Measurements from ENCODE around the gene JAZF1.

JAZF1 gene

GRCh38 chr7:28144266-28144665, 36.3 kb downstream of the JAZF1 start:
- Histone ChIP-seq H3K27me3 (replicated peaks; ENCODE audit: insufficient read depth, low read length) (no peaks in the 10 kb centered on the region), H3K4me1 (ENCODE audit: low read length) (peaks cover 4% of the 10 kb centered on the region; the same call in 1 of the 2 replicates), H3K4me2 (ENCODE audit: low read depth, low read length) (no peak overlapping the region), H3K27ac (ENCODE audit: low read length) (no peak overlapping the region), H4K20me1 (ENCODE audit: insufficient read depth, low read length) (no peaks in the 10 kb centered on the region), H3K4me3 (ENCODE audit: low read length) (no peak overlapping the region), H3F3A (ENCODE audit: insufficient read depth, low read length) (no peaks in the 10 kb centered on the region), H3K36me3 (replicated peaks; ENCODE audit: insufficient read depth, low read length) (no peaks in the 10 kb centered on the region), H3K79me2 (ENCODE audit: low read length) (no peaks in the 10 kb centered on the region), H3K9ac (ENCODE audit: low read length) (no peak overlapping the region), H3K9me3 (replicated peaks; ENCODE audit: insufficient read depth, low read length) (no peaks in the 10 kb centered on the region), H3K9me2 (replicated peaks; ENCODE audit: insufficient read depth, low read length) (no peaks in the 10 kb centered on the region), H2AFZ (ENCODE audit: low read length) (no peak overlapping the region)
- DNase-seq: no peak
- TF ChIP-seq, protein P1, sequence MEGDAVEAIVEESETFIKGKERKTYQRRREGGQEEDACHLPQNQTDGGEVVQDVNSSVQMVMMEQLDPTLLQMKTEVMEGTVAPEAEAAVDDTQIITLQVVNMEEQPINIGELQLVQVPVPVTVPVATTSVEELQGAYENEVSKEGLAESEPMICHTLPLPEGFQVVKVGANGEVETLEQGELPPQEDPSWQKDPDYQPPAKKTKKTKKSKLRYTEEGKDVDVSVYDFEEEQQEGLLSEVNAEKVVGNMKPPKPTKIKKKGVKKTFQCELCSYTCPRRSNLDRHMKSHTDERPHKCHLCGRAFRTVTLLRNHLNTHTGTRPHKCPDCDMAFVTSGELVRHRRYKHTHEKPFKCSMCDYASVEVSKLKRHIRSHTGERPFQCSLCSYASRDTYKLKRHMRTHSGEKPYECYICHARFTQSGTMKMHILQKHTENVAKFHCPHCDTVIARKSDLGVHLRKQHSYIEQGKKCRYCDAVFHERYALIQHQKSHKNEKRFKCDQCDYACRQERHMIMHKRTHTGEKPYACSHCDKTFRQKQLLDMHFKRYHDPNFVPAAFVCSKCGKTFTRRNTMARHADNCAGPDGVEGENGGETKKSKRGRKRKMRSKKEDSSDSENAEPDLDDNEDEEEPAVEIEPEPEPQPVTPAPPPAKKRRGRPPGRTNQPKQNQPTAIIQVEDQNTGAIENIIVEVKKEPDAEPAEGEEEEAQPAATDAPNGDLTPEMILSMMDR (IDR thresholded peaks at IDR 0.05; ENCODE audit: low read length): no peak
- TF ChIP-seq EZH2phosphoT487 (IDR thresholded peaks at IDR 0.05; ENCODE audit: low read length) (no peak), EZH2 (optimal IDR thresholded peaks at IDR 0.05; ENCODE audit: low read depth, low read length) (no peak)

- DNase-seq: no peak
- TF ChIP-seq, protein P1 (IDR thresholded peaks at IDR 0.05; ENCODE audit: low read length): no peak
- TF ChIP-seq EZH2phosphoT487 (IDR thresholded peaks at IDR 0.05; ENCODE audit: low read length): no peak
- no peak for TF ChIP-seq EZH2 (optimal IDR thresholded peaks at IDR 0.05; ENCODE audit: low read depth, low read length)
- Histone ChIP-seq H3K36me3 (replicated peaks; ENCODE audit: insufficient read depth, low read length) (no peaks in the 10 kb centered on the region), H3K4me3 (ENCODE audit: low read length) (no peak overlapping the region), H3K27ac (ENCODE audit: low read length) (no peak overlapping the region), H3F3A (ENCODE audit: insufficient read depth, low read length) (no peaks in the 10 kb centered on the region), H3K4me2 (ENCODE audit: low read depth, low read length) (no peak overlapping the region), H3K9me3 (replicated peaks; ENCODE audit: insufficient read depth, low read length) (no peaks in the 10 kb centered on the region), H3K9ac (ENCODE audit: low read length) (no peak overlapping the region), H3K27me3 (replicated peaks; ENCODE audit: insufficient read depth, low read length) (no peaks in the 10 kb centered on the region), H3K4me1 (ENCODE audit: low read length) (peaks cover 4% of the 10 kb centered on the region; the same call in 1 of the 2 replicates), H4K20me1 (ENCODE audit: insufficient read depth, low read length) (no peaks in the 10 kb centered on the region), H3K9me2 (replicated peaks; ENCODE audit: insufficient read depth, low read length) (no peaks in the 10 kb centered on the region), H3K79me2 (ENCODE audit: low read length) (no peaks in the 10 kb centered on the region), H2AFZ (ENCODE audit: low read length) (no peak overlapping the region)
Measured at GRCh38 chr7:28142650-28143049, 37.9 kb downstream of the JAZF1 start.

GRCh38 chr7:28140979-28141378, 39.6 kb downstream of the JAZF1 start:
- Histone ChIP-seq H3K9ac (ENCODE audit: low read length) (no peak overlapping the region), H3F3A (ENCODE audit: insufficient read depth, low read length) (no peaks in the 10 kb centered on the region), H3K36me3 (replicated peaks; ENCODE audit: insufficient read depth, low read length) (no peaks in the 10 kb centered on the region), H3K79me2 (ENCODE audit: low read length) (no peaks in the 10 kb centered on the region), H4K20me1 (ENCODE audit: insufficient read depth, low read length) (no peaks in the 10 kb centered on the region), H3K27me3 (replicated peaks; ENCODE audit: insufficient read depth, low read length) (no peaks in the 10 kb centered on the region), H3K9me3 (replicated peaks; ENCODE audit: insufficient read depth, low read length) (no peaks in the 10 kb centered on the region), H3K27ac (ENCODE audit: low read length) (no peak overlapping the region), H2AFZ (ENCODE audit: low read length) (no peak overlapping the region), H3K4me2 (ENCODE audit: low read depth, low read length) (no peak overlapping the region), H3K9me2 (replicated peaks; ENCODE audit: insufficient read depth, low read length) (no peaks in the 10 kb centered on the region), H3K4me3 (ENCODE audit: low read length) (no peak overlapping the region), H3K4me1 (ENCODE audit: low read length) (peaks cover 2% of the 10 kb centered on the region; the same call in 1 of the 2 replicates)
- DNase-seq: no peak
- TF ChIP-seq, protein P1 (IDR thresholded peaks at IDR 0.05; ENCODE audit: low read length): no peak

All from MM.1S (cell line).